Fibroblast of skin of right biceps (primary cell): ENCODE data around the gene AK9.
"Not testable (repeated sequence)": the region's sequence is repeated elsewhere in the genome, so short reads cannot be mapped to it uniquely, and the experiment has no call there.

Experiments used
- DNase-seq: peaks from one replicate; pipeline ENCODE4 v3.0.0-alpha.2; 2013

Gene AK9

GRCh38 chr6:109612268-109612667, 78.7 kb downstream of the AK9 start:
- DNase-seq = no peak

GRCh38 chr6:109611502-109611901, 79.5 kb downstream of the AK9 start:
- DNase-seq = no peak

- no peak for DNase-seq
These were observed 80.4 kb downstream of the AK9 start for GRCh38 chr6:109610590-109610989.

GRCh38 chr6:109609737-109610136, 81.3 kb downstream of the AK9 start:
- no peak for DNase-seq

- DNase-seq = no peak
These were observed 84.6 kb downstream of the AK9 start for GRCh38 chr6:109606359-109606758.

GRCh38 chr6:109595998-109596397, 95.0 kb downstream of the AK9 start:
- DNase-seq = peak; percentile 16

GRCh38 chr6:109580519-109580918, 110.5 kb downstream of the AK9 start:
- DNase-seq = peak; percentile 36

- no peak for DNase-seq
These were observed 111.6 kb downstream of the AK9 start for GRCh38 chr6:109579361-109579760.

- DNase-seq = not testable (repeated sequence)
These were observed 121.1 kb downstream of the AK9 start for GRCh38 chr6:109569901-109570300.

GRCh38 chr6:109561844-109562243, 129.2 kb downstream of the AK9 start:
- no peak for DNase-seq

GRCh38 chr6:109531446-109531845, 159.6 kb downstream of the AK9 start:
- no peak for DNase-seq

GRCh38 chr6:109527989-109528388, 163.0 kb downstream of the AK9 start:
- DNase-seq = no peak

GRCh38 chr6:109526905-109527628, 163.9 kb downstream of the AK9 start:
- peak; percentile 62 for DNase-seq

- DNase-seq = no peak
These were observed 166.9 kb downstream of the AK9 start for GRCh38 chr6:109524129-109524528.

GRCh38 chr6:109523478-109523877, 167.5 kb downstream of the AK9 start:
- peak; percentile 48 for DNase-seq

- DNase-seq = no peak
These were observed 169.9 kb downstream of the AK9 start for GRCh38 chr6:109521080-109521479.

GRCh38 chr6:109519647-109520046, 171.4 kb downstream of the AK9 start:
- not testable (repeated sequence) for DNase-seq

- no peak for DNase-seq
These were observed 174.1 kb downstream of the AK9 start for GRCh38 chr6:109516929-109517328.

- DNase-seq = no peak
These were observed 175.1 kb downstream of the AK9 start for GRCh38 chr6:109515781-109516409.

GRCh38 chr6:109514946-109515345, 176.1 kb downstream of the AK9 start:
- no peak for DNase-seq

GRCh38 chr6:109513571-109514071, 177.4 kb downstream of the AK9 start:
- peak; percentile 48 for DNase-seq

- DNase-seq = no peak
These were observed 178.7 kb downstream of the AK9 start for GRCh38 chr6:109512271-109512817.

- DNase-seq = no peak
These were observed 179.2 kb downstream of the AK9 start for GRCh38 chr6:109511832-109512231.

- no peak for DNase-seq
These were observed 180.6 kb downstream of the AK9 start for GRCh38 chr6:109510358-109510757.
